Breast epithelium (tissue), 3 donors: ENCODE measurements around the gene FNTB.

Experiments
- CTCF ChIP-seq, 3 donors: fragments of 450-650 bp; IDR thresholded peaks; one replicate each; pipeline ENCODE4 v1.5.1; 2016 to 2017; ENCODE audit warnings: antibody characterized with exemption in 3 of 3, mild to moderate bottlenecking in 3 of 3, moderate library complexity in 3 of 3
- POLR2A ChIP-seq: fragments of 450-650 bp; IDR thresholded peaks from one replicate; pipeline ENCODE4 v1.6.1; 2016; ENCODE audit warnings: antibody characterized with exemption, mild to moderate bottlenecking, moderate library complexity
- POLR2AphosphoS5 ChIP-seq, 3 donors: sonication (generic); formaldehyde crosslinking; IDR thresholded peaks; one replicate each; pipeline ENCODE4 v1.6.1; 2017; ENCODE audit warnings: antibody characterized with exemption in 3 of 3

- TF ChIP-seq POLR2A (no peak), POLR2AphosphoS5 (IDR thresholded peaks at IDR 0.05) (no peak), CTCF (IDR thresholded peaks at IDR 0.05) (no peak)
Observed at GRCh38 chr14:64958201-64958600, 28.5 kb upstream of the FNTB start.
